IPS-NIHi11 (cell line): ENCODE measurements around the gene ABHD1.

Source experiments
- DNase-seq: peaks from one replicate; pipeline ENCODE4 v3.0.0; 2012; ENCODE audit warnings: mixed read lengths, low spot score

The ABHD1 gene

GRCh38 chr2:27136751-27137150, 13.1 kb downstream of the ABHD1 start:
- no peak for DNase-seq

GRCh38 chr2:27137322-27137935, 13.8 kb downstream of the ABHD1 start:
- no peak for DNase-seq

GRCh38 chr2:27138111-27138510, 14.5 kb downstream of the ABHD1 start:
- DNase-seq = no peak

GRCh38 chr2:27139310-27139709, 15.7 kb downstream of the ABHD1 start, which contains the start of gene PRR30:
PRR30 (minus strand) TSS chr2:27139410; CDS start chr2:27138329, 1,081 bp downstream.
- no peak for DNase-seq

- no peak for DNase-seq
These were observed 19.7 kb downstream of the ABHD1 start for GRCh38 chr2:27143285-27143684.

GRCh38 chr2:27145682-27146081, 22.1 kb downstream of the ABHD1 start:
- DNase-seq = no peak

- no peak for DNase-seq
These were observed 24.3 kb downstream of the ABHD1 start for GRCh38 chr2:27147935-27148334.

GRCh38 chr2:27148801-27149439, 25.3 kb downstream of the ABHD1 start, which contains the start of gene TCF23:
TCF23 (plus strand) TSS chr2:27149004; CDS start chr2:27149134, 130 bp downstream.
- no peak for DNase-seq

GRCh38 chr2:27149570-27150405, 26.2 kb downstream of the ABHD1 start:
- no peak for DNase-seq

- no peak for DNase-seq
These were observed 27.1 kb downstream of the ABHD1 start for GRCh38 chr2:27150639-27151230.

- DNase-seq = peak; percentile 54
These were observed 28.6 kb downstream of the ABHD1 start for GRCh38 chr2:27152102-27152795.

- DNase-seq = no peak
These were observed 29.3 kb downstream of the ABHD1 start for GRCh38 chr2:27152796-27153464.

- DNase-seq = no peak
These were observed 30.9 kb downstream of the ABHD1 start for GRCh38 chr2:27154488-27154887.

- no peak for DNase-seq
These were observed 31.5 kb downstream of the ABHD1 start for GRCh38 chr2:27155069-27155520.

- DNase-seq = no peak
These were observed 34.9 kb downstream of the ABHD1 start for GRCh38 chr2:27158468-27158867.

GRCh38 chr2:27159271-27159670, 35.7 kb downstream of the ABHD1 start:
- no peak for DNase-seq

- DNase-seq = no peak
These were observed 36.6 kb downstream of the ABHD1 start for GRCh38 chr2:27160191-27160590.

- no peak for DNase-seq
These were observed 38.8 kb downstream of the ABHD1 start for GRCh38 chr2:27162151-27163121.

GRCh38 chr2:27164960-27165763, 41.5 kb downstream of the ABHD1 start:
- no peak for DNase-seq
